HG03439 (cell line): Measurements from ENCODE around the gene DBP.

Experiments
- ATAC-seq: cut with Tn5 transposase; IDR thresholded peaks from one replicate; pipeline ENCODE4 v1.9.1; 2021; ENCODE audit warnings: mild to moderate bottlenecking, moderate library complexity; ENCODE audit not compliant: unreplicated experiment

DBP gene

GRCh38 chr19:48613852-48614435 is 23.2 kb downstream of the DBP start:
- no peak for ATAC-seq

DNA sequence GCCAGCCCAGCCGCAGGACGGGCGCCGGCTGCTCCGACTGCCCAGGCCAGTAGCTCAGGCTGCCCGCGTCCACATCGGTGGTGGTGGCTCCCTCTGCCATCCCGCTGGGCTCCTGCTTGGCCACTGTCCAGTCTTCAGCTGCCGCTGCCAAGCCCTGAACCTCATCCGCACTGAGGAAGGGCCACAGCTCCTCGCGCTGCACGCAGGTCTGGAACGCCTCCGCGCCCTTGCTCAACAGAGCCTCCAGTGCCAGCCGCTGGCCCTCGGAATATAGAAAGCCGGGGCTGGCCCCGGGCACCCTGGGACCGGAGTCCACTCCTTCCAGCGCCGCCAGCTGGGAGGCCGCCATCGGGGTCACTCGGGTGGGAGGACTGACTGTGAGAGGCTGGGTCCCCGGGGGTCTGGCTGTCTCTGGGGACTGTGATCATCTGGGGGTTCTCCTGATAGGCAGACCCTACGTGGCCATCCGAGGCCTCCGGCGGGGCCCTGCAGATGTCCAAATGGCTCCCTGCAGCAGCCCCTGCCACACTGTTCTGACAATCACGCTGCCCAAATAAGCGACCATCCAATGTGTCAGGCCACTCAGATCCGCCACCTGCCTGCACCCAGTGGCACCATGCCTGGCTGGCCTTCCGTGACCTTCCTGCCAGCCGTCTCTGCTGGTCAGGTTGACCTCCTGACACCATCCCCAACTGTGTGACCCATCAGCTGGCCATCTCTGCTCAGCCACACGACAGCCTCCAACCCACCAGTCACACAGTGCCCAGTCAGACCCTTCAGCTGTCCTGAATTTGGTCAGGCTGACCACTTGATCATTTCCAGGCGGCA is 23.9 kb downstream of the DBP start:
- ATAC-seq = no peak

GRCh38 chr19:48611872-48612271 is 25.3 kb downstream of the DBP start:
- no peak for ATAC-seq

DNA sequence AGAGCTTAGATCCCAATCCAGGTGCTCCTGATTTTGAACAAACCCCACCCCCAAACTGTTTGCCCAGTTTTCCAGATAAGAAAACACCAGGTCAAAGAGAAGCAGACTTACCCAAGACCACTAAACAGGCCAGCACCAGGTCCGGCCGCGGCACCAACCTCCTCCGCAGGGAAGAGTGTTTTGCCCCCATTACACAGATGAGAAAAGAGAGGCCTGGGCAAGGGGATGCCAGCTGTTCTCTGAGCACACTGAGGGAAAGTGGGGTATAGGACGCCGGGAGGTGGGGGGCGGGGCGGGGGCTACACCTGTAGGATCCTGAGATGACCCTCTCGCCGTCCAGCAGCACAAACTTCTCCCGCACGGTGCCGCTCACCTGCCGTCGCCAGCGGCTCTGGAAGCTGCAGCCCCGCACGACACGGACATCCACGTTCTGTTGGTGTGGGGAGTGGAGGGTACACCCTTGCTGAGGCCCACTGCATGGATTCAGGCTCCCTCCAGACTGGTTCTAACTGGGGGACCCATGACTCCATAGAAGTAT is 27.5 kb downstream of the DBP start:
- no peak for ATAC-seq

DNA sequence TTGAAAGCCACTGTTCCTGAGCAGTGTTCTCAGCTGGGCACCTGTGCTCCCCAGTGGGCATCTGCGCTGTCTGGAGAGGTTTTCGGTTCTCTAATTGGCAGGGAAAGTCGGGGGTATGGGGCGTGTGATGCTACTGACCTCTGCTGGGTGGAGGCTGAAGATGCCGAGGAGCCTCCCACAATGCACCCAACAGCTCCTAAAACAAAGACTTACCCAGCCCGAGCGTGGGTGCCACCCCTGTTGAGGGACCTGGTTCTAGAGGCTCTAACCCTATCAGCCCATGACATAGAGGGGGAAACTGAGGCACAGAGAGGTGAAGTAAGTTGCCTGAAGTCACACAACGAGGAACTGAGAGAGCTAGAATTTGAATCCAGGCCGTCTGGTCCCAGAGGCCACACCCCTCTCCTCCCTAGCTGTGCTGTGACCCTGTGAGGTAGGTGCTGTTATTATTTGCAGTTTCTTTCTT is 28.3 kb downstream of the DBP start:
- ATAC-seq = no peak

DNA sequence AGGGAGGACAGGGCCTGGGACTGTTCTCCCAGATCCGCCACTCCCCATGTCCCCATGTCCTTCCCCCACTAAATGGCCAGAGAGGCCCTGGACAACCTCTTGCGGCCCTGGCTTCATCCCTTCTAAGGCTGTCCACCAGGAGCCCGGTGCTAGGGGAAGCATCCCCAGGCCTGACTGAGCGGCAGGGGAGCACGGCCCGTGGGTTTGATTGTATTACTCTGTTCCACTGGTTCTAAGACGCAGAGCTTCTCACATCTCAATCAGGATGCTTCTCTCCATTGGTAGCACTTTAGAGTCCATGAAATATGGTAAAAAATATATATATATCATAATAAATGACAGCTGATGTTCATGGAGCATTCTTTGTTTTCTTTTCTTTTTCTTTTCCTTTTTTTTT is 29.8 kb downstream of the DBP start:
- no peak for ATAC-seq

- ATAC-seq = no peak
Observed at GRCh38 chr19:48606463-48607358, 30.5 kb downstream of the DBP start, which contains the start of gene SPACA4. Gene SPACA4, plus strand, starts transcription at chr19:48606742. Its CDS starts 237 bp downstream, at chr19:48606979.

DNA sequence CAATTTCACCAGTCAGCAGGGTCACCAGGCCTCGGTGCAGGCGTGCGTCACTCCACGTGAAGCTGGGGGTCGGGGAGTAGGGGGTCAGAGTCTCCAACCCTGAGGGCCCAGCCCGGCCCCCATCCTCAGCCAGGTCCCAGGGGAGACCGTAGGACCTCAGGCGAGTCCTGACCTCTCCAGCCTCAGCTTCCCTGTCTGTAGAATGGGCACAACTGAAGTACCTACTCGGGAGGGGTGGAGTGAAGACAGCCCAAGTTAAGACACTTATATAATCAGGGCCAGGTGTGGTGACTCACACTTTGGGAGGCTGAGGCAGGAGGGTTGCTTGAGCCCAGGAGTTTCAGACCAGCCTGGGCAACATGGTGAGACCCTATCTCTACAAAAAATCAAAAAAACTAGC is 33.3 kb downstream of the DBP start:
- no peak for ATAC-seq

DNA sequence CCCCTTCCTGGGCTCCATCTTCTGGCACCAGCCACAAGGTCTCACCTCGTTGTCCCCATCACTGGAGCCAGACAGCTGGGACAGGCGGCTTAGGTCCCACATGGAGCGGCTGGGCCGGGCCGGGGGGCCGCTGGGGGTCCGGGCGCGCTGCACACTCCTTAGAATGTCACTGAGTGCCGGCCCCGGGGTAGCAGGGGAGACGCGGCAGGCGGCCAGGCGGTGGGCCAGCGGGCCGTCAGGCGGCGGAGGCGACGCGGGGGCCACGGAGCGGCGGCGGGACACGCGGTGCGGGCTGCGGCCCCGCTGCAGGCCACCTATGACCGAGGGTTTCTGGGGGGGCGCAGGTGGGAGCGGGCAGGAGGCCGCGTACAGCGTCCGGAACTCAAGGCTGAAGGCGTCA is 33.7 kb downstream of the DBP start:
- ATAC-seq = no peak

DNA sequence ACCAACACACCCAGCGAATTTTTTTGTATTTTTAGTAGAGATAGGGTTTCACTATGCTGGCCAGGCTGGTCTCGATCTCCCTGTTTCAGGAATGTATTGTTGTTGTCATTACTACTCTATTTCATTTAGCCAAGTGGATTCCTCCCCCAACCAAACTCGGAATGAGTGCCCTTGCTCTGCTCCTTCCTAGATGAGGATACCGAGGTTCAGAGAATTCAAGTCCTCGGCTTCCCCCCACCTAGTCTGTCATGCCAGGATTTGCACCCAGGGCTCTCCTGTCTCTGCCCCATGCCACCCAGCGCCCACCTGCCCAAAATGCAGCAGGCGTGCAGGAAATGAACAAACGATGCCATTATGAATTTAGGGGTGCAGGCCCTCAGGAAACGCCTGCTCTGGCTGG is 34.2 kb downstream of the DBP start:
- no peak for ATAC-seq

- ATAC-seq = no peak
Observed at GRCh38 chr19:48600679-48601417, 36.3 kb downstream of the DBP start.

- ATAC-seq = no peak
Observed at GRCh38 chr19:48598996-48599700, 38.0 kb downstream of the DBP start.

- ATAC-seq = no peak
Observed at GRCh38 chr19:48596679-48597465, 40.3 kb downstream of the DBP start.

- ATAC-seq = no peak
Observed at GRCh38 chr19:48596237-48596636, 40.9 kb downstream of the DBP start.

- no peak for ATAC-seq
Observed at GRCh38 chr19:48595833-48596232, 41.3 kb downstream of the DBP start.

DNA sequence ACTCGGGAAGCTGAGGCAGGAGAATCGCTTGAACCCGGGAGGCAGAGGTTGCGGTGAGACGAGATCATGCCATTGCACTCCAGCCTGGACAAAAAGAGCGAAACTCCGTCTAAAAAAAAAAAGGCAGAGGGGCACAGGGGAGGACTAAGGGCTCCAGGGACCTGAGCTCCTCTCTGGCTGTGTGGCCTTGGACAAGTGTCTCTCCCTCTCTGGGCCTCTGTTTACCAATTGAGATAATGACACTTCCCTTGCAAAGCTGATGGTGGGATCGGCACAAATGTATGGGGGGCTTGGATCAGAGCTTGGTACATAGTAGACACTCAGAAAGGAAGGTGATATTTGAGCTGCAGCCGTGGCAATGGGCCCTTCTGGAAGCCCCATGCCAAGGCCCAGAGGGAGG is 42.0 kb downstream of the DBP start:
- no peak for ATAC-seq

DNA sequence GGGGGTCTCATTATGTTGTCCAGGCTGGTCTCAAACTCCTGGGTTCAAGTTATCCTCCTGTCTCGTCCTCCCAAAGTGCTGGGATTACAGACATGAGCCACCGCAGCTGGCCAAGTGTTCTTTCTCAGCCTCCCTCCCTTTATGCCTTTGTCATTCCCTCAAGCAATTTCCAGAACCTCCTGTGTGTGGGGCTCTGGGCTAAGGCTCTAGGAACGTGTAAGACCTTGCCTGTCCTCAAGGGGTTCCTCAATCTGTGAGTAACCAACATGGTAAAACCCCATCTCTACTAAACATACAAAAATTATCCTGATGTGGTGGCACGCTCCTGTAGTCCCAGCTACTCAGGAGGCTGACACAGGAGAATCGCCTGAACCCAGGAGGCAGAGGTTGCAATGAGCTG is 46.2 kb downstream of the DBP start:
- no peak for ATAC-seq

DNA sequence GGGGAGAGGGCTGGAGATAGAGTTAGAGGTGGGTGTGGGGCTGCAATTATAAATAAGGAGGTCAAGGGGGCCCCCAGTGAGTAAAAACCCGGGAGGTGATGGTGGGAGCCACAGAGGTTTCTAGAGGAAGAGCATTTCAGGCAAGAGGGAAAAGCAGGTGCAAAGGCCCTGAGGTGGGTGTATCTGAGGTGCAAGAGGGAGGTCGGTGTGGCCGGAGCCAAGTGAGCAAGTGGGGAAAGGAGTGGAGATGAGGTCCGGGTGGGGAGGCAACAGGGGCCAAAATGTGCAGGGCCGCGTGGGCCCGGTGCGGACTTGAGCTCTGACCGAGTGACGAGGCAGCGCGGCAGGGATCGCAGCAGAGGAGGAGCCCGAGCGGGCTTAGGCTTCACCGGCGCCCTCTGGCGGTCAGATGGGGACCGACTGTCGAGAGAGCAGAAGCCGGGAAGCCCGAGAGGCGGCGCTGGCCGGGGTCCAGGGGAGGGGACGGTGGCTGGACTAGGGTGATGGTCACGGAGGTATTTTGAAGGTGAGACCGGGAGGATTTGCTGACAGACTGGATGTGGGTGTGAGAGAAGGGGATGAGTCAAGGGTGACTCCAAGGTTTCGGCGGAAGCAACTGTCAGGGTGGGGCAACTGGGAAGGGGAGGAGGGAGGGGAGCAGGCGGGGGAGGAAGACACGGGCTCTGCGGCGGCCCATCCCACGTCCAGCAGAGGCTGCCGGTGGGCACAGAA is 48.3 kb downstream of the DBP start:
- no peak for ATAC-seq
